HG03108 (cell line): ENCODE data around the gene SNX11.

Experiments
- ATAC-seq: cut with Tn5 transposase; IDR thresholded peaks from one replicate; pipeline ENCODE4 v1.9.1; 2021; ENCODE audit warnings: moderate library complexity; ENCODE audit not compliant: unreplicated experiment

SNX11 gene

DNA sequence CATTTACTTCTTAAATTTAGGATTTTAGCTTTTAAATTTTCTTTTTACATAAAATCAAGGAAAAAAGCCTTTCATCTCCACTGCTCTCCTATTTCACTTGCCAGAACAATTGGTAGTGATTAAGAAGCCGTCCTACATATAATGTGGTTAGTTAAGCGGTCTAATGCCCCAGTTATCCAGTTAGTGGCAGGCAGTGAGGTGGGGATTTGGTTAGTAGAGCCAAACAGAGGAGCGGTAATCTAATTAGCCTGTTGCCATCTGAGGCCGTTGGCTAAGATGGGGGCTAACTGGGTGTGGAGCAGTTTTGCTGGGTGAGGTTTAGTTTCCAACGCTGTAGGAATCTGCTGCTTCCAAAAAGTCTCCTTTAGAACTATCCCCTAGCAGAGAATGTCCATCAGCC, 22.4 kb downstream of the SNX11 start:
- no peak for ATAC-seq

DNA sequence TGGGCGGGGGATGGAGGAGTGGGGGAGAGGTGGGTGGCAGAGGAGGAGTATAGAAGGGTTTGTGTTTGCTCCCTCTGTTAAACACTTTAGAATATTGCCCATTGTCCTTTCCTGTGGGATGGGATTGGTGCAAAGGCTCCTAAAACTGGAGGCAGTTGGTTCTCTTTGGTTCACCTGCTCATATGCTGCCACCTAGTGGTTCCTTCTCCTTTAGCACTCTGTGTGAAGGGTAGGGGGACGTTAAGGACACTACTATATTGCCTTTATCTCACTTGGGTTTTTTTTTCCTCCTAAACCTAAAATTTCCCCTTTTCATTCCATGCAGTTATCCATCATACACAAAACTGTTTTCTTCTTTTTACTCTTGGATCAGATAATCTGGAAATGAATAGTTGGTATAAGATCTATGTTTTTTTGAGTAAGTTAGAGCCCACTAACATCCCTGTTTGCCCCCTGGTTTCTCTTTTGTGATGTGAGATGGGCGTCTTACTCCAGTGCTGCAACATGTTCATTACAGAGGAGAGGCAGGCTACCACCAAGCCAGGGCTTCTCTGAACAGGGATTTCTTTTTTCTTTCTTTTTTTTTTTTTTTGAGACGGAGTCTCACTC, 23.8 kb downstream of the SNX11 start:
- ATAC-seq: no peak

DNA sequence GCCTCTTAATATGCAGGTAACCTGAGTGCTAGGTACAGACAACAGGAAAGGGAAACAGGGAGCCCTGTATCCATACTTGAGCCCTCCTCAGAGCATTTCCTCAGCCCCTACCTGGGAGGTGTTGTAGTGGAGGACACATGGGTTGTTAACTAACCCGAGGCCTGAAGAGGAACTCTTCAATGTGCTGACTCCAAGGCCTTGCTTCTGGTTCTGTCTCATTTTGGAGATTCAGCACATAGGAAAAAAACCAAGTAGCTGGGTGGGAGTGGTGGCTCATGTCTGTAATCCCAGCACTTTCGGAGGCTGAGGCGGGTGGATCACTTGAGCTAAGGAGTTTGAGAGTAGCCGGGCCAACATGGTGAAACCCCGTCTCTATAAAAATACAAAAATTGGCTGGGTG, 24.8 kb downstream of the SNX11 start:
- no peak for ATAC-seq

DNA sequence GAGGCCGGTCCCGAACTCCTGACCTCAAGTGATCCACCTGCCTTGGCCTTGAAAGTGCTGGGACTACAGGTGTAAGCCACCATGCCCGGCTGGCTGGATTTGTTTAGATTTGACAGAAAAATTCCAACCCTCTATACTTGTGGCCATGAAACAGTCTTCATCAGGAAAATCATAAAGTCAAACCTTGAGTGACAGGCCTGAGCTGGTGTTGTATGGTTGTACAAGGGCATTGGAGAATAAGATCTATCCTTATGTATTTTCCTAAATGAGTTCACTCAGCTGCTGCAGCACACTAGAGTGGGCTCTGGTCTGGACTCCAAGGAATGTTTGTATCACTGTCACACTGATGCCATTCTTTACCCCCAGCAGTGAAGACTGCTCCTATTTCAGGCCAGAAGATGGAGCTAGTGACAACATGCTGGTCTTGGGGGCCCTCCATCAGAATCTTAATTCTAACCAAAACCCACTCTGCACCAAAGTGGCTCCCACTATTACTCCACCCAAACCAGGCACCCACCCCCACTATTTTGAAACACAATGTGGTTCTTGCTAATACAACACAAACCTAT, 27.4 kb downstream of the SNX11 start:
- no peak for ATAC-seq

DNA sequence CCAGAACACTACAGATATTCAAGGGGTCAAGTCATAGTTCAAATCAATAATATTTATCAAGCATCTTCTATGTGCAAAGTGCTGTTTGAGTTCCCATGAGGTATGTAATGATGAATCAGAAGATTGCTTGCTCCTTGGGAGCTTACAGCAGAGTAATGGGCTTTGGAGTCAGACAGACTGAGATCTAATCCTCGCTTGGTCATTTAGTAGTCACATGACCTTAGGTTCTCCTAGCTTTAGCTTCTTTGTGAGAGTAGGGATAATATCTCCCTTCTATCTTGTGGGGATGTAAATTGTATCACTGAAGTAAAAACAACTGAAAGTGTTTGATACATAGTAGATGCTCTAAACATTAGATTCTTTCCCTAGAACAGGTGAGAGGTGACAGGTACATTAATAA, 30.1 kb downstream of the SNX11 start:
- ATAC-seq: no peak

DNA sequence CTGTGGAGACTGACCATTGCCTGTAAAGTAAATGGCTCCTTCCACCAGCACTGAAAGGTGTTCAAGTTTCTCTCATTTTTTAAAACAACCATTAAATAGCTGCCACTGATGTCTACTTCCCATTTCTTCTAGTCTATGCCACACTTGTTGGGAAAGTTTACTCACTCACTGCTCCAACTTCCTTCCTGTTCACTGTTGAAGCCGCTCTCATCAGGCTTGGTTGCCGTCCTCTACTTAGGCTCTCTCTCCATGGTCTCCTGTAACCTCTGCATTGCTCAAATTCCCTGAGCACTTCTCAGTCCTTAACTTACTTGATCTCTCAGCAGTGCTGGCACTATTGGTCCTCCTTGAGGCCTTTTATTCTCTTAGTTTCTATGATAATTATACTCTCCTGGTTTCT, 32.4 kb downstream of the SNX11 start:
- ATAC-seq: no peak

DNA sequence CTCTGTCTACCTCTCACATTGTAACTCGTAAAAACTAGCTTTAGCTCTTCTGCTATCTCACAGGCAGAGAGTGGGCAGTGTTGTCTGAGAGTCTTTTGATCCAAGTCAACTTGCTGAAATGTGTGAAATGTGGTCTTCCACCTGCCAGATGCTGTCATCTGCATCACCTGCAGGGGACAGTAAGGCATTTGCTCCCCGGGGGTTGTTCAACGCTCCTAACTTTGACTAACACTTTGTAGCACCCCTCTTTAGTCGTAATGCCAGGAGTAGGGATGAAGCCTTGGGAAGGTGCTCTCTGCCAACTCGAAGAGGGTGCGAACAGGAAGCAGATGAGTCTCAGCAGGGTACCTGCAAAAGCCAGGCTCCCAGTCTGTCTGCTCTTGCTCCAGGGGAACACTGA, 36.1 kb downstream of the SNX11 start:
- ATAC-seq: no peak

DNA sequence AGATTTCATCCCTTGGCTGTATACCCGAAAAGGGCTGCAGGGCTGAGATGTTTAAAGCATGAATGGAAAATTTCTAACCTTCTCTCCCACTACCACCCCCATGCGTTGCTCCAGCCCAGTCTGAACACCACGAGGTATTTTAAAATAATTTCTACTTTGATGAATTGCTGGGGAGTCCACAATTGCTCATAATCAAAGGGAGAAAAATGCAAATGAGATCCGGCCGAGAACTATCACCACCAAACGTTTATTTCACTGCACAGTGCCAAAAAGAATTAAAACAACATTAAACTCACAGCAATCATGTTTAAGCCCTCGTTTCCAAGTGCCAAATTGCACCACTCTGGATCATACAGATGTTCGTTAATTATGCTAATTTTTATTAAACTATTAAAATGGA, 36.7 kb downstream of the SNX11 start:
- no peak for ATAC-seq

DNA sequence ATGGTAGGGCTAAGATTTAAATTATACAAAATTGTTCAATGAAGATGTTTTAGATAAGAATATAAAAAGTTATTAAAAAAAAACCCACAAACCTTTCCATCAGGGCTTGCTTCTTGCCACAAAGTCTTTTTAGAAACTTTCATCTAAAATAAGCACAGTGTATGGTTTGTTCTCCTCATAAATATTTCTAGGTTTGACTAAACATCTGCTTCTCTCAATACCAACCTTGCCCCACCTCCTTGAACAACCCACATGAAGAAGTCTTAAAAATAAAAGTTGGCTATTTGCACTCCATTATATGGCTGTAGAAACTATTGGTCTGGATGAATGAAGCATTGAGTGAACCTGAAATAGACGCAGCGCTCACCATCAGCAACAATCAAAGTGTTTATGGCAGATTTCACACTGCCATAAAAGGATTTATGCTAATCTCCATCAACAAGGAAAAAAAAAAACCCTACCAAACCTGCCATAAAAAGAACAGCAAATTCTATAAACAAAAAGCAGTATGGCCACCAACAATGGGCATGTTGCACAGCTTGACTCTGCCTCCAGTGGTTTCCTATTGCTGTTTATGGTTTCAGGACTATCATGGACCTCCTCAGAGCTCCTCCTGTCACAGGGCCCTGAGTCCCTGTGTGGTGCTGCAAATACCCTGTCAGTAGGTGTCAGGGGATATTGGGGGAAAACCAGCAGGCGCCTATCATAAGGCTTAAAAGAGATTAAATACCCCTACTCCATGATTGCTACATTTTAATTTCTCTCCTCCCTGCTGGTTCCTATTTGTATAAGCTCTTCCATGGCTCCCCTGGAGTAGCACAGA, 37.6 kb downstream of the SNX11 start:
- no peak for ATAC-seq

DNA sequence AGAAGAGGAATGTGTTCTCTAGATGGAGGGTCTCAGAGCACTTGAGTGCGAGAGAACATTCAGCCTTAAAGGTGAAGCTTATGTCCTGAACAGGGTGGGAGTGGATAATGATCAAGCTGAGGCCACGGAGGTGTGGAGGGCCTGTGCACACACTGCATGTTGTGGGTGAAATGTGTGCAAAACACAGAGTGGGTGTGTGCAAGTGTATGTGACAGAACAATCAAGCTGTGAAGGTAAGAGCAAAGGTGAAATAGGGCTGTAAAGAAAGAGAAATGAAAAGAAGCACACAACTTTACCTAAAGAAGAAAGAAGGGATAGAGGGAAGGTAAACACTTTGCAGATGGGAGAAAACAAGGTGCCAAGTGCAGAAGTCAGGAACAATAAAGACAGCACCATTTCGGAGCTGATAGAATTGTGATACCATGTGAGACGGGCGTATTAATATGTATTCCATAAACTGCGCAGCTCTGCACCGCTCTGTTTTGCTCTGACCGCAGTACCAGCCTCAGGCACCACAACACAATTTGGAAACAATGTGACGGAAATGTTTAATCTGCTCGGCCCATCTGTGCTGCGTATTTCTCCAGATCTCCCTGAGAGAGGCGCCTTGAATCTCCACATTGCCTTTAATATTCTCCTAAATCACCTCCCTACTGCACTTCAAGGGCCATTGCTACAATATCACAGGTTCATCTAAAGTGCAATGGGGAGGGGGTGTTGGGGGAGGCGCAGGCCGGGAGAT, 40.6 kb downstream of the SNX11 start:
- ATAC-seq: no peak

DNA sequence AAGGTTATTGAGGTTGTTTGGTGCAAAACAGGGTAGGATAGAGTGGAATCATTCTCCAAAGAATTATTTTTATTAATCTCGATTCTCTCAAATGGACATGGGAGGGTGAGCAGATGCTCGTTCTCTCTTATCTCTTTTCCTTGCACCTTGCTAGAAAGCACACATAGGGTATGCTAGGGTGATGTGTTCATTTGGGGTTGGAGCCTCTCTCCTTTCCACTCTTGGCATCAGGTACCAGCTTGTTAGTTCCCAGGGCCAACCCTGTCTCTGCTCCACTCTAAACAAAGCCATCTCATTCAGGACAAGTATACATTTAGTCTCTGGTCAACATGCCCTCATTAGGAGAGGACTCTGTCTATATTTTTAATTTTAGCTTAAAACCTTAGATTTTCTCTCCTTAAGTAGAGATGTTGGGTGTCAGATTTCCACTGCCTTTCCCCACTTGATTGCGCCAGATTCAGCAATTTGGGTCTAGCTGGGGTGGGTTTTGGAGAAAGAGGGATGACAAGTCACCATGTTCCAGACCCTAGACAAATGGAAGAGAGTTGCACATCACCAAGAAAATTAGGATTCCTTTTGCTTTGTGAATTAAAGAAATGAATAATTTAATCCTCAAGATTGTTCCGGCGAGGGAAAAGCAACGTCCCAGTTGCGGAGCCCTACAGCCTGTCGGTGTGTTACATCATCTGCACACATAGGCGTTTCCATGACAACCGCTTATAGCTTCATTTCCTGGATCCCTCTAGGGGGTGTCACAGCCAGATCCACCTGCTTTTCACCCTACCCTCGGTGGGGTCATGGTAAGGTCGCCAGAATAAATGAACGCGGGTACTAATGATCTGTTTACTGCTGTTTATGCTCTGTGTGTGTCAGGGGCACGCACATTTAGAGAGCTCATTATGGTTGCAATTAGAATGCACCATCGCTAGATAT, 41.6 kb downstream of the SNX11 start:
- ATAC-seq: no peak

DNA sequence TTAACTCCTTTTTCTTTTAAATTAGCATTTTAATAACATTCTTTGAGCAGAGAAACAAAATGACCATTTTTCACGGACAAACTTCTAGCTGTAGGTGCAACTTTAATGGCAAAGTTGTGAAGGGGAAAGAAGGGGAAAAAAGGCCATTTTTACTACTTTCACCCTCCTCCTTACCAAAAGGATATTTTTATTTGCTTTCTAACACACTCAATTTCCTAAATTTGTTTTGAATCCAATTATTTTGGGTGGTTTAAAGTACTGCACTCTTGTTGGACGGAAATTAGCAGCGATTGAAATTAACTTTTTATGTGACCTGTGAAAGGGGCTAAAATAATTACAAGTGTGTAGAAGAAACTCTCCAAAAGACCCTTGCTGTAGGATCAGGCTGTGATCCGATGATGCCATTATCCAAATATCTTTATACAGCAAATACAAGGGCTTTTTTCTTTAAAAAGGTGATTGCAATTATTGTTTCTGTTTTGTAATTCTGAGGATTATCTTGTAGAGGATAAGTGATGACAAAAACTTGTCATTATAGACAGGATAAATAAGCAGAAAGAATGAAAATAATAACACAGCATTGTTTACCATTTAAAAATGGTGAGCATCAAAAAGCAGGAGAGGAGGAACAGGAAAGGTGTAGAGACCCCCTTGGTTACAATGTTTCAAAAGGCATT, 42.4 kb downstream of the SNX11 start:
- no peak for ATAC-seq

DNA sequence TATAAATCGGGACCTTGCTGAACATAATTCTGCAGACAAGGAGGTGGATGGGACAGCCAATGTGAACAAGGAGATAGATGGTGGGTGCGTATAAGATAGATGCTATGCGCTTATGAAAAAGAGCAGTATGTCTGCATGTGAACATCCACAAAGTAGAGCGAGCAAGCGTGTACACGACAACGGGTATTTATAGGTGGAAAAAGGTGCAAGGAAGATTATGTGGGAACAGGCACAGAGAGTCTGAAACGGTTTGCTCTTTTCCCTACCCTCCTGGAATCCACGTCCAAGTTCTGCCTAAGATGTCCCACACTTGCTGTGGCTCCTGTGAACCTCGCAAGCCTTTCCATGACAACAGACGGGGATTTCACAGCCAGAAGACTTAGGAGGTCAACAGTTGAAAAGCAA, 43.0 kb downstream of the SNX11 start:
- no peak for ATAC-seq

DNA sequence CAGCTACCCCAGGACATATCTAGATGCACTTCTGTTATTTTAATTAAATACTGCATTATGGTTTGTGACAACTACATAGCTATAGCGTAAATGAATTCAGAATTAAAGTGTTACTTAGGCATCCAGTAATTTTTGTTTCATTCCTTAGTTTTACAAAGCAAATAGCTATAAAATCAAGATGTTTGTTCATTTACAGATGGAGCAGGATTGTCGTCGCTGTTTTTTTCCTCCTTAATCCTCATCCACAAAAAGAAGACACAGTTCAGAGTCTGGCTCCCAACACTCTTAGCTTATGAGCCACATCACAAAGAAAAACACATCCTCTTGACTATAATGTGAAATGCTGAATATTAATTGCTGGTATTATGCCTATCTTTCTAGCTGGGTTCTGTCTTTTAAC, 43.7 kb downstream of the SNX11 start:
- ATAC-seq: no peak

DNA sequence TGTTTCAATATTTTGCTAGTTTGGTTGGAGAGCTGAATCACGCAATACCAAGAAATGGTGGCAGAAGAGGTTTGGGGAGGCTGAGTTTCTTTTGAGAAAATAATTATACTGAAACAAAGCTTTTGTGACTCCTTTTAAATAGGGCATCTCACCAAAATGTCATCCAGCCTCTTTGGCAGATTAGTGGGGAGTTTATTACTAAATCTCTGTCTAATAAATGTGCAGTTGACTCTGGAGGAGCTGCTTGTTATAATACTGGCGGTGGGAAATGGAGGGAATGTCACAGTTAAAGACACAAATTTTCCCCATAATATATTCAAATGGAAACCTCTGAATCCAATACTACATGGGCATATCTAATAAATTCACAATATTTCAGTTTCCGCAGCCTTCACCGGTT, 44.7 kb downstream of the SNX11 start:
- ATAC-seq: no peak

DNA sequence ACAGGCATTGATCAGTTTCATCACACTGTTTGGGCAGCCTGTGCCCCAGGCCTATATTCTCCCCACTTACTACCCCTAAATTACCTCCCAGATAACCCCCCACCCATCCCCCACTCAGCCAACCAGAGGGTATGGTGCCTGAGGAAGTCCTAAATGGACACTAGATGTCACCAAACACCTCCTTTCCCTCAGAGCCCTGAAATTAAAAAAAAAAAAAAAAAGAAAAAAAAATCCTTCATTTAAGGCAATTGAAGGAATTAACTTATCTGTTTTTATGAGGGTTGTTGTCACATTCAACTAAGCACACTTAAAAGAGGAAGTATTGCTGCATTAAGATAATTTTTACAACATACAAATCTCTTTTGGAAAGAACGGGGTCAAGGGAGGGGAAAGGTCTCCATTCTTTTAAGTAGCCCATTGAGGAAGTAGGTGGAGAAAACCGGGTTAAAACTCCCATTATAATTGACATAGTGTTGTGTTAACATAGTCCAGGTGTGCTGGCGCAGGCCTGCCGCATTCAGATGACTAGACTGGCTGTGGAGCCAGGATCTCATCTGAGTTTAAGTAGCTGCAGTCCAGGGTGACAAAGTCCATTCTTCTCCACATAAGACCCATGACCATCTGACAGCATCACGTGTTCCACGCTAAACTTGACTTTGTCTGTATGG, 46.3 kb downstream of the SNX11 start:
- ATAC-seq: no peak

DNA sequence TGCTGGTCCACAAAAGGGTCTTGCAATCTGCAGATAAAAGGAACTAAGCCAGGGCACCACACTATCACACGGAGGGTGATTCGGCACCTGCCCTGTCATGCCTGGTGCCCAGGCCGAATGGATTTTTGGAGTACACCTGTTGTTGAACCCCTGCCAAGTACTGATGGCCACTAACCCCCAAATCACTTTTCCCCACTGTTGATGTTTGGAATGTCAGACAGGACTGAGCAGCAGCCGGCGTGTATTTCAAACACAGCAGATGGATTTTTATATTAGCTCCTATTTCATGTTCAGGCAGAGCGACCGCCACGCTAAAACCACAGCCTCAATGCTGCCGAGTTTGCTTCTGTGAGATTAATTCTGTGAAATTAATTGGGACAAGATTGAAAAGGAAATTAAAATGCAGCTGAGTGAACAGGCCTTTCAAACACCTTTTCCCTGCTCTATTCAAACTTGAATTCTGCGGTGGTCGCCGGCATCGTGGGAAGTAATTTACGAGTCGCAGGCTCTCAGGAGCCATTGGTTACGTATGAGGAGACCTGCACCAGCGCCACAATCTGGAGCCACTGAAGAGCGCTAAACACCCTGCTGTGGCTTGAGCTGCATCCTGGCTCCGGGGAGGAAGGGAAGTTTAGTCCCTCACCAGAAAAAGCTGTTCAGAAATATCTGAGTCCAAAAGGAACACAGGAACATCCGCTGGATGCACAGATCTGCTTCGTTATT, 48.5 kb downstream of the SNX11 start:
- ATAC-seq: no peak

DNA sequence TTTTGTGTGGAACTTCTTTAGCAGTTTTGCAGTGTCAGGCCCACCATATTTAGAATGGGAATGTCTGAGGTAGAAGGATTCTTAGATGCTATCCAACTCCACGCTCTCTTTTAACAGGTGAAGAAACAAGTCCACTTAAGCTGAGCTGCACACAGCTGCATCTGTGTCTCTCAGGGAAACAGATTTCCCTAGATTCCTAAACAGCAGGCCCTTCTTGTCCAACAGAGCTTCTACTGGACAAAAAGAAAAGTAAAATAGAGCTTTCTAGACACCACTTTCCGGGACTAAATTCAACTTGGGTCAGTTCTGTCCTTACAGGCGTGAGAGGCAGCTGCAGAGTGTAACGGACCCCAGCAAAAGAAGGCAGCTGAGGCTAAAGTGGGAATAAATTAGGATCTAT, 51.7 kb downstream of the SNX11 start:
- no peak for ATAC-seq
